HepG2 (cell line): Measurements from ENCODE around the gene ENO3. TPM values are rescaled to one million over a fixed set of nuclear protein-coding genes. Genes with fewer than 3 reads are reported as not detected.

Experiments
- BRD4 ChIP-seq: sonication (generic); formaldehyde crosslinking; IDR thresholded peaks from 2 replicates; pipeline ENCODE4 v1.4.0; 2020; ENCODE audit warnings: missing genetic modification reagents
- ERF ChIP-seq: IDR thresholded peaks from 2 replicates; pipeline ENCODE4 v1.6.1; 2018; ENCODE audit warnings: missing biosample characterization, missing genetic modification reagents
- FOSL2 ChIP-seq: sonication (generic); formaldehyde crosslinking; IDR thresholded peaks from 2 replicates; pipeline ENCODE4 v1.4.0; 2020; ENCODE audit warnings: missing genetic modification reagents
- NR1H2 ChIP-seq: sonication (generic); formaldehyde crosslinking; IDR thresholded peaks from 2 replicates; pipeline ENCODE4 v1.8.1; 2022; ENCODE audit warnings: low read depth, missing genetic modification reagents, borderline replicate concordance
- POLR2AphosphoS5 ChIP-seq: IDR thresholded peaks from 2 replicates; pipeline ENCODE4 v1.6.1; 2012; ENCODE audit warnings: low read depth, low read length
- RAD21 ChIP-seq: fragments of 450-650 bp; formaldehyde crosslinking; IDR thresholded peaks from 2 replicates; pipeline ENCODE4 v1.5.0; 2020; ENCODE audit warnings: mild to moderate bottlenecking
- RELA ChIP-seq: sonication (generic); formaldehyde crosslinking; IDR thresholded peaks from 2 replicates; pipeline ENCODE4 v1.4.0; 2020; ENCODE audit warnings: missing genetic modification reagents
- SALL2 ChIP-seq: sonication (generic); formaldehyde crosslinking; IDR thresholded peaks from 2 replicates; pipeline ENCODE4 v1.8.1; 2023; ENCODE audit warnings: mild to moderate bottlenecking, missing genetic modification reagents, inconsistent platforms
- SRF ChIP-seq: IDR thresholded peaks from 2 replicates; pipeline ENCODE4 v1.6.1; 2011; ENCODE audit warnings: mild to moderate bottlenecking, low read depth, low read length, moderate library complexity
- TGIF2 ChIP-seq: IDR thresholded peaks from 2 replicates; pipeline ENCODE4 v1.6.1; 2016; ENCODE audit warnings: control low read depth, missing compliant biosample characterization
- ZBTB20 ChIP-seq: sonication (generic); formaldehyde crosslinking; IDR thresholded peaks from 2 replicates; pipeline ENCODE4 v1.8.1; 2023; ENCODE audit warnings: missing genetic modification reagents, low read depth, mild to moderate bottlenecking, borderline replicate concordance
- ZEB1 ChIP-seq: IDR thresholded peaks from 2 replicates; pipeline ENCODE4 v1.6.1; 2012; ENCODE audit warnings: mild to moderate bottlenecking, low read depth, inconsistent platforms; ENCODE audit not compliant: insufficient replicate concordance
- ZFP62 ChIP-seq: sonication (generic); formaldehyde crosslinking; IDR thresholded peaks from 2 replicates; pipeline ENCODE4 v1.4.0; 2020; ENCODE audit warnings: missing genetic modification reagents
- ZNF296 ChIP-seq: sonication (generic); formaldehyde crosslinking; conservative IDR thresholded peaks from 2 replicates; pipeline ENCODE4 v1.5.0; 2020; ENCODE audit warnings: mild to moderate bottlenecking, missing genetic modification reagents
- ZNF331 ChIP-seq: sonication (generic); formaldehyde crosslinking; IDR thresholded peaks from 2 replicates; pipeline ENCODE4 v1.4.0; 2020; ENCODE audit warnings: missing genetic modification reagents
- ZNF431 ChIP-seq: sonication (generic); formaldehyde crosslinking; IDR thresholded peaks from 2 replicates; pipeline ENCODE4 v1.9.0; 2022; ENCODE audit warnings: missing genetic modification reagents, low read depth, mild to moderate bottlenecking, borderline replicate concordance
- ZNF558 ChIP-seq: sonication (generic); formaldehyde crosslinking; IDR thresholded peaks from 2 replicates; pipeline ENCODE4 v1.9.0; 2022; ENCODE audit warnings: mild to moderate bottlenecking, missing genetic modification reagents, borderline replicate concordance
- ZNF720 ChIP-seq: sonication (generic); formaldehyde crosslinking; IDR thresholded peaks from 2 replicates; pipeline ENCODE4 v1.4.0; 2020; ENCODE audit warnings: missing genetic modification reagents
- polyA plus RNA-seq, 8 experiments: library from polyadenylated mRNA; depleted of rRNA in 3 of 8; stranded (reverse) in 7 of 8; unstranded in 1 of 8; fragments of >200 nt; fragmentation: Illumina TruSeq in 4 of 8; extraction: Trizol in 4 of 8; gene quantifications; 2 replicates each; pipeline versions ENCODE4 v1.2.1 to v1.2.3, GENCODE V29; 2011 to 2016; ENCODE audit warnings: low read depth in 4 of 8, missing spikeins in 1 of 8, mixed read lengths in 1 of 8; ENCODE audit not compliant: insufficient read depth in 1 of 8
- total RNA-seq, 5 experiments: library from RNA; depleted of rRNA; stranded (reverse); fragments of >200 nt; fragmentation: Illumina TruSeq; extraction: Trizol; gene quantifications; 2 replicates each; pipeline ENCODE4 v1.2.3, GENCODE V29; 2016; ENCODE audit warnings: low read depth in 1 of 5
- TF ChIP-seq, protein P1 (sequence below): IDR thresholded peaks from 2 replicates; pipeline ENCODE4 v1.6.1; 2016; ENCODE audit warnings: low read depth
- TF ChIP-seq, protein P2 (sequence below): IDR thresholded peaks from 2 replicates; pipeline ENCODE4 v1.6.1; 2012; ENCODE audit warnings: inconsistent platforms
- TF ChIP-seq, protein P3 (sequence below): sonication (generic); formaldehyde crosslinking; IDR thresholded peaks from 2 replicates; pipeline ENCODE4 v1.4.0; 2020; ENCODE audit warnings: missing genetic modification reagents, mild to moderate bottlenecking, borderline replicate concordance
- TF ChIP-seq, protein P4 (sequence below): sonication (generic); formaldehyde crosslinking; IDR thresholded peaks from 2 replicates; pipeline ENCODE4 v1.8.0; 2023; ENCODE audit warnings: mild to moderate bottlenecking, missing genetic modification reagents
- TF ChIP-seq, protein P5 (sequence below): sonication (generic); formaldehyde crosslinking; IDR thresholded peaks from 2 replicates; pipeline ENCODE4 v1.5.0; 2020; ENCODE audit warnings: missing genetic modification reagents, mild to moderate bottlenecking, borderline replicate concordance
- TF ChIP-seq, protein P6 (sequence below): sonication (generic); formaldehyde crosslinking; IDR thresholded peaks from 2 replicates; pipeline ENCODE4 v1.4.0; 2020; ENCODE audit warnings: mild to moderate bottlenecking, low read depth, missing genetic modification reagents

ENO3 gene
- total and polyA plus RNA-seq, 2 of the 13 experiments (the other 11 are each of a cell fraction or from before 2014, with no cell fraction given): 59.8 to 69.8 TPM

DNA sequence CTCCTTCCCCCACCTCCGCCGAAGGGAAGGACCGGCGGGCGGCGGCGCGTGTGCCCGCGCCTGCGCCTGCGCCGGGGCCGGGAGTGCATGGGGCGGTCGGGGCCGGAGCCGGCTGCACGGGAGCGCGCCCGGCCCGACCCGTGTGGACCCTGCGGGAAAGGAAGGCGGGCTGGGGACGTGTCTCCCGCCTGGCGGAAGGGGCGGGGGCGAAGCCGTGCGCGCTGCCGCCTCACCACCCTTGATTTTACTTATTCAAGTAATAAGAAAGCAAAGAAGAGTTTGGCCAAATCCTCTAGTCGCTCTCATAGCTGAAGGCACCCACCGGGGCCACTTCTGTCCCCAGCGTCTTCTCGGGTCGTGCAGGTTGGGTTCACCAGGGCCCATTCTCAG lies 2.0 kb upstream of the ENO3 start (continued):
- TF ChIP-seq, protein P1, sequence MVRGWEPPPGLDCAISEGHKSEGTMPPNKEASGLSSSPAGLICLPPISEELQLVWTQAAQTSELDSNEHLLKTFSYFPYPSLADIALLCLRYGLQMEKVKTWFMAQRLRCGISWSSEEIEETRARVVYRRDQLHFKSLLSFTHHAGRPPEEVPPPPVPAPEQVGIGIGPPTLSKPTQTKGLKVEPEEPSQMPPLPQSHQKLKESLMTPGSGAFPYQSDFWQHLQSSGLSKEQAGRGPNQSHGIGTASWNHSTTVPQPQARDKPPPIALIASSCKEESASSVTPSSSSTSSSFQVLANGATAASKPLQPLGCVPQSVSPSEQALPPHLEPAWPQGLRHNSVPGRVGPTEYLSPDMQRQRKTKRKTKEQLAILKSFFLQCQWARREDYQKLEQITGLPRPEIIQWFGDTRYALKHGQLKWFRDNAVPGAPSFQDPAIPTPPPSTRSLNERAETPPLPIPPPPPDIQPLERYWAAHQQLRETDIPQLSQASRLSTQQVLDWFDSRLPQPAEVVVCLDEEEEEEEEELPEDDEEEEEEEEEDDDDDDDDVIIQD (CRISPR knock-in tag): no peak
- TF ChIP-seq, protein P2, sequence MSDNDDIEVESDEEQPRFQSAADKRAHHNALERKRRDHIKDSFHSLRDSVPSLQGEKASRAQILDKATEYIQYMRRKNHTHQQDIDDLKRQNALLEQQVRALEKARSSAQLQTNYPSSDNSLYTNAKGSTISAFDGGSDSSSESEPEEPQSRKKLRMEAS: peak; percentile 57; the same call in 1 of the 2 replicates
- TF ChIP-seq ZNF296 (CRISPR knock-in tag) (no peak), ZNF331 (CRISPR knock-in tag) (no peak), SALL2 (CRISPR knock-in tag) (no peak), RAD21 (CRISPR knock-in tag) (peak; percentile 30), POLR2AphosphoS5 (no peak), NR1H2 (CRISPR knock-in tag) (no peak), FOSL2 (no peak), TGIF2 (CRISPR knock-in tag) (peak; percentile 33; the same call in 1 of the 2 replicates), BRD4 (CRISPR knock-in tag) (peak; percentile 20; the same call in 1 of the 2 replicates), ZEB1 (no peak), SRF (no peak), RELA (CRISPR knock-in tag) (no peak), ZNF558 (CRISPR knock-in tag) (no peak), ZNF431 (no peak), ZNF720 (CRISPR knock-in tag) (no peak), ZFP62 (CRISPR knock-in tag) (no peak), ZBTB20 (CRISPR knock-in tag) (no peak), ERF (CRISPR knock-in tag) (no peak)
- TF ChIP-seq, protein P3, sequence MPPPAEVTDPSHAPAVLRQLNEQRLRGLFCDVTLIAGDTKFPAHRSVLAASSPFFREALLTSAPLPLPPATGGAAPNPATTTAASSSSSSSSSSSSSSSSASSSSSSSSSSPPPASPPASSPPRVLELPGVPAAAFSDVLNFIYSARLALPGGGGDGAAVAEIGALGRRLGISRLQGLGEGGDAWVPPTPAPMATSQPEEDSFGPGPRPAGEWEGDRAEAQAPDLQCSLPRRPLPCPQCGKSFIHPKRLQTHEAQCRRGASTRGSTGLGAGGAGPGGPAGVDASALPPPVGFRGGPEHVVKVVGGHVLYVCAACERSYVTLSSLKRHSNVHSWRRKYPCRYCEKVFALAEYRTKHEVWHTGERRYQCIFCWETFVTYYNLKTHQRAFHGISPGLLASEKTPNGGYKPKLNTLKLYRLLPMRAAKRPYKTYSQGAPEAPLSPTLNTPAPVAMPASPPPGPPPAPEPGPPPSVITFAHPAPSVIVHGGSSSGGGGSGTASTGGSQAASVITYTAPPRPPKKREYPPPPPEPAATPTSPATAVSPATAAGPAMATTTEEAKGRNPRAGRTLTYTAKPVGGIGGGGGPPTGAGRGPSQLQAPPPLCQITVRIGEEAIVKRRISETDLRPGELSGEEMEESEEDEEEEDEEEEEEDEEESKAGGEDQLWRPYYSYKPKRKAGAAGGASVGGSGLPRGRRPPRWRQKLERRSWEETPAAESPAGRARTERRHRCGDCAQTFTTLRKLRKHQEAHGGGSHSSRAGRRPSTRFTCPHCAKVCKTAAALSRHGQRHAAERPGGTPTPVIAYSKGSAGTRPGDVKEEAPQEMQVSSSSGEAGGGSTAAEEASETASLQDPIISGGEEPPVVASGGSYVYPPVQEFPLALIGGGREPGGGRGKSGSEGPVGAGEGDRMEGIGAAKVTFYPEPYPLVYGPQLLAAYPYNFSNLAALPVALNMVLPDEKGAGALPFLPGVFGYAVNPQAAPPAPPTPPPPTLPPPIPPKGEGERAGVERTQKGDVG (CRISPR knock-in tag): no peak
- TF ChIP-seq, protein P4, sequence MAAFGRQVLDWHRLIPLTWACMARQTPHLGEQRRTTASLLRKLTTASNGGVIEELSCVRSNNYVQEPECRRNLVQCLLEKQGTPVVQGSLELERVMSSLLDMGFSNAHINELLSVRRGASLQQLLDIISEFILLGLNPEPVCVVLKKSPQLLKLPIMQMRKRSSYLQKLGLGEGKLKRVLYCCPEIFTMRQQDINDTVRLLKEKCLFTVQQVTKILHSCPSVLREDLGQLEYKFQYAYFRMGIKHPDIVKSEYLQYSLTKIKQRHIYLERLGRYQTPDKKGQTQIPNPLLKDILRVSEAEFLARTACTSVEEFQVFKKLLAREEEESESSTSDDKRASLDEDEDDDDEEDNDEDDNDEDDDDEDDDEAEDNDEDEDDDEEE (CRISPR knock-in tag): peak; percentile 5; the same call in 1 of the 2 replicates
- TF ChIP-seq, protein P5, sequence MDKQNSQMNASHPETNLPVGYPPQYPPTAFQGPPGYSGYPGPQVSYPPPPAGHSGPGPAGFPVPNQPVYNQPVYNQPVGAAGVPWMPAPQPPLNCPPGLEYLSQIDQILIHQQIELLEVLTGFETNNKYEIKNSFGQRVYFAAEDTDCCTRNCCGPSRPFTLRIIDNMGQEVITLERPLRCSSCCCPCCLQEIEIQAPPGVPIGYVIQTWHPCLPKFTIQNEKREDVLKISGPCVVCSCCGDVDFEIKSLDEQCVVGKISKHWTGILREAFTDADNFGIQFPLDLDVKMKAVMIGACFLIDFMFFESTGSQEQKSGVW (CRISPR knock-in tag): 0 out of 2 replicates have a peak, but pooled peaks have one; percentile 62
- TF ChIP-seq, protein P6, sequence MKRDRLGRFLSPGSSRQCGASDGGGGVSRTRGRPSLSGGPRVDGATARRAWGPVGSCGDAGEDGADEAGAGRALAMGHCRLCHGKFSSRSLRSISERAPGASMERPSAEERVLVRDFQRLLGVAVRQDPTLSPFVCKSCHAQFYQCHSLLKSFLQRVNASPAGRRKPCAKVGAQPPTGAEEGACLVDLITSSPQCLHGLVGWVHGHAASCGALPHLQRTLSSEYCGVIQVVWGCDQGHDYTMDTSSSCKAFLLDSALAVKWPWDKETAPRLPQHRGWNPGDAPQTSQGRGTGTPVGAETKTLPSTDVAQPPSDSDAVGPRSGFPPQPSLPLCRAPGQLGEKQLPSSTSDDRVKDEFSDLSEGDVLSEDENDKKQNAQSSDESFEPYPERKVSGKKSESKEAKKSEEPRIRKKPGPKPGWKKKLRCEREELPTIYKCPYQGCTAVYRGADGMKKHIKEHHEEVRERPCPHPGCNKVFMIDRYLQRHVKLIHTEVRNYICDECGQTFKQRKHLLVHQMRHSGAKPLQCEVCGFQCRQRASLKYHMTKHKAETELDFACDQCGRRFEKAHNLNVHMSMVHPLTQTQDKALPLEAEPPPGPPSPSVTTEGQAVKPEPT (CRISPR knock-in tag): no peak
